ENCODE measurements around the gene CARMIL1.

- no peak for TF ChIP-seq EP300 (IDR thresholded peaks at IDR 0.05; ENCODE audit: borderline replicate concordance in 1 of 2, low read depth in 1 of 2, low read length in 1 of 2)
- no peak for TF ChIP-seq NRF1 (IDR thresholded peaks at IDR 0.05; ENCODE audit: low read depth, low read length)
- no peak for TF ChIP-seq CTCF (IDR thresholded peaks at IDR 0.05)
- TF ChIP-seq SIN3A (IDR thresholded peaks at IDR 0.05; ENCODE audit: borderline replicate concordance, low read depth, low read length): no peak
Observed at GRCh38 chr6:25371037-25371347, 91.8 kb downstream of the CARMIL1 start.
